ENCODE data around the gene PHLPP2.

- TF ChIP-seq EZH2phosphoT487 (IDR thresholded peaks at IDR 0.05; ENCODE audit: borderline replicate concordance) (no peak), CTCF (conservative IDR thresholded peaks at IDR 0.05; ENCODE audit: low read length) (no peak)
Measured at GRCh38 chr16:71732587-71732986, 8.1 kb upstream of the PHLPP2 start.
